ENCODE data around the gene RPL38.

The RPL38 gene

DNA sequence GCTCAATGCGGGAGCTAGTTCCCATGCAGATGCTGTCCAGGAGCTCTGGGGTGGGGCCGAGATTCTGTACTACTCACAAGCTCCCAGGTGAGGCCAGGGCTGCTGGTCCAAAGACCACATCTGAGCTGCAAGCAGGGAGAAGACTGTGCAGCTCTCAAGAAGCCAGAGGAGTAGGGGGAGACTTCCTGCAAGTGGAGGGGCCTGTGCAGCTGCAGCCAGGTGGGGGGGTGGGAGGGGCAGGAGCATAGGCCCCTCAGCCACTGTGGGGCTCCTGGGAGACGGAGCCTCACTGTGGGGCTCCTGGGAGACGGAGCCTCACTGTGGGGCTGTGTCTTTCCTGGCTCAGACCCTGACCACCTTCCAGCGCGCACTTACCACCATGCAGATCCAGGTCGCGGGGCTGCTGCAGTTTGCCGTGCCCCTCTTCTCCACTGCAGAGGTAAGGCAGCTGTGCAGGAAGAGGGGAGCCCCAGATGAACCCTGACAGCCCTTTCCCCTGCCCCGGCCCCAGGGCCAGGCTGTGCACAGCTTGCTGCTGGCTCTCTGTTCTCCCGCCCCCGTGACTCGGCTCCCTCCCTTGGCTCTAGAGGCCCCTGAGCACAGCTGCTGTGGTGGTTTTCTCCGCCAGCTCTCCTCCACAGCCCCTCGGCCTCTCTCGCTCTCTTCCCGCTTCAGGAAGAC lies 46.3 kb downstream of the RPL38 start:
- no peak overlapping the region for H3K9ac ChIP-seq (ENCODE audit: low read length)
- H2AFZ ChIP-seq (ENCODE audit: low read depth, low read length, severe bottlenecking), result no peak overlapping the region
- no peaks in the 10 kb centered on the region for H4K20me1 ChIP-seq (ENCODE audit: low read depth, low read length)
- TF ChIP-seq, protein P1, sequence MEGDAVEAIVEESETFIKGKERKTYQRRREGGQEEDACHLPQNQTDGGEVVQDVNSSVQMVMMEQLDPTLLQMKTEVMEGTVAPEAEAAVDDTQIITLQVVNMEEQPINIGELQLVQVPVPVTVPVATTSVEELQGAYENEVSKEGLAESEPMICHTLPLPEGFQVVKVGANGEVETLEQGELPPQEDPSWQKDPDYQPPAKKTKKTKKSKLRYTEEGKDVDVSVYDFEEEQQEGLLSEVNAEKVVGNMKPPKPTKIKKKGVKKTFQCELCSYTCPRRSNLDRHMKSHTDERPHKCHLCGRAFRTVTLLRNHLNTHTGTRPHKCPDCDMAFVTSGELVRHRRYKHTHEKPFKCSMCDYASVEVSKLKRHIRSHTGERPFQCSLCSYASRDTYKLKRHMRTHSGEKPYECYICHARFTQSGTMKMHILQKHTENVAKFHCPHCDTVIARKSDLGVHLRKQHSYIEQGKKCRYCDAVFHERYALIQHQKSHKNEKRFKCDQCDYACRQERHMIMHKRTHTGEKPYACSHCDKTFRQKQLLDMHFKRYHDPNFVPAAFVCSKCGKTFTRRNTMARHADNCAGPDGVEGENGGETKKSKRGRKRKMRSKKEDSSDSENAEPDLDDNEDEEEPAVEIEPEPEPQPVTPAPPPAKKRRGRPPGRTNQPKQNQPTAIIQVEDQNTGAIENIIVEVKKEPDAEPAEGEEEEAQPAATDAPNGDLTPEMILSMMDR (IDR thresholded peaks at IDR 0.05; ENCODE audit: insufficient read depth, low read length, poor library complexity, severe bottlenecking), result no peak
- no peaks in the 10 kb centered on the region for H3K9me3 ChIP-seq (ENCODE audit: insufficient read depth, low read length)
- H3K27me3 ChIP-seq (ENCODE audit: low read length), result no peaks in the 10 kb centered on the region
- no peak overlapping the region for H3K27ac ChIP-seq (ENCODE audit: low read depth, low read length)
- no peaks in the 10 kb centered on the region for H3F3A ChIP-seq (ENCODE audit: insufficient read depth)
- H3K36me3 ChIP-seq (ENCODE audit: low read length), result no peaks in the 10 kb centered on the region
- no peaks in the 10 kb centered on the region for H3K9me2 ChIP-seq (replicated peaks; ENCODE audit: insufficient read depth, low read length)
- no peaks in the 10 kb centered on the region for H3K79me2 ChIP-seq (ENCODE audit: insufficient read depth, low read length)
- no peak overlapping the region for H3K4me2 ChIP-seq (ENCODE audit: low read depth, low read length, poor library complexity, severe bottlenecking)
- no peak overlapping the region for H3K4me3 ChIP-seq (ENCODE audit: insufficient read depth, low read length, poor library complexity, severe bottlenecking)

DNA sequence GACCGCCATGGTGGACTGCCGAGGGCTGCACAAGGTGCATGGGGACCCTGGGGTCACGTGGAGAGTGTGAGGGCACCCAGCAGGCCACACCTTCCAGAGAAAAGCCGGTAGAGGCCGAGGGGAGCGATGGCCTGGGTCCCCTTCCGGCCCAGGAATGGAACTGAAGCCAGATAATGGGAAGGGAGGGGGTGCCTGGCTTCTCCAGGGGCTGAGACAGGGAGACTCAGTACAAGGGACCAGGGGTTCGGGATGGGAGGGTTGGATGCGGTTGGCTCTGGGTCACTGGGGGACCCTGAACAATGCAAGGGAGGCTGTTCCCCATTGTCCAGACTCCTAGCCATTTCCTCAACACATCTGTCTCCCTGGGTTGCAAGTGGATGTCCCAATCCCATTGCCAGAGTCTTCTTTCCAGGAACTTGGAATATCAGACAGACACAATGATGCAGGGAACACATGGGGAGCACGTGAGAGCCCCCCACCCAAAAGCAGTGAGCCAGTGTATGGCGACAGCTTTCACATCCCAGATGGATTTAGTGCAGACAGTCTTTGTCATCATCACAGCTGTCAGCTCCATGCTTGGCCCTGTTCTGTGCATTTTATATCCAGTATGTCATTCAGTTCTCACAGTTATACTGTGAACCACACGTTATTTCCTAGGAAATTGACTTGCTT lies 47.0 kb downstream of the RPL38 start:
- H3K27ac ChIP-seq (ENCODE audit: low read depth, low read length), result no peak overlapping the region
- TF ChIP-seq, protein P1 (IDR thresholded peaks at IDR 0.05; ENCODE audit: insufficient read depth, low read length, poor library complexity, severe bottlenecking), result no peak
- no peak for TF ChIP-seq EZH2phosphoT487 (conservative IDR thresholded peaks at IDR 0.05; ENCODE audit: low read length)
- no peaks in the 10 kb centered on the region for H3K9me2 ChIP-seq (replicated peaks; ENCODE audit: insufficient read depth, low read length)
- no peaks in the 10 kb centered on the region for H3K79me2 ChIP-seq (ENCODE audit: insufficient read depth, low read length)
- H3K9me3 ChIP-seq (ENCODE audit: insufficient read depth, low read length), result no peaks in the 10 kb centered on the region
- no peaks in the 10 kb centered on the region for H3K36me3 ChIP-seq (ENCODE audit: low read length)
- no peaks in the 10 kb centered on the region for H3K27me3 ChIP-seq (ENCODE audit: low read length)
- H3K9ac ChIP-seq (ENCODE audit: low read length), result no peak overlapping the region
- H3F3A ChIP-seq (ENCODE audit: insufficient read depth), result no peaks in the 10 kb centered on the region
- no peak overlapping the region for H3K4me3 ChIP-seq (ENCODE audit: insufficient read depth, low read length, poor library complexity, severe bottlenecking)
- no peak overlapping the region for H2AFZ ChIP-seq (ENCODE audit: low read depth, low read length, severe bottlenecking)
- H4K20me1 ChIP-seq (ENCODE audit: low read depth, low read length), result no peaks in the 10 kb centered on the region
- no peak overlapping the region for H3K4me2 ChIP-seq (ENCODE audit: low read depth, low read length, poor library complexity, severe bottlenecking)

DNA sequence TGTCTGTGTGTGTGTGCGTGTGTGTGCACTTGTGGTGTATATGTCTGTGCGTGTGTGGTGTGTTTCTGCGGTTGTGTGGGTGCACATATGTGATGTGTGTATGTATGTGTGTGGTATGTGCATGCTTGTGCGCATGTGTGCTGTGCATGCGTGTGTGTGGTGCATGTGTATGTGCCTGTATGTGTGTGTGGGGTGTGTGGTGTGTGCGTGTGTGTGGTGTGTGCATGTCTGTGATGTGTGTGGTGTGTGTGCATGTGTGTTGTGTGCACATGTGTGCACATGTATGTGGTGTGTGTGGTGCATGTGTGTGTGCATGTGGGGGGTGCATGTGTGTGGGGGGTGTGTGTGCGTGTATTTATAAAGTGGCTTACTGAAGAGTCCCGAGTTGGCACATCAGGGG lies 47.6 kb downstream of the RPL38 start:
- no peak overlapping the region for H3K9ac ChIP-seq (ENCODE audit: low read length)
- no peaks in the 10 kb centered on the region for H3K36me3 ChIP-seq (ENCODE audit: low read length)
- no peak overlapping the region for H3K4me3 ChIP-seq (ENCODE audit: insufficient read depth, low read length, poor library complexity, severe bottlenecking)
- H3K9me3 ChIP-seq (ENCODE audit: insufficient read depth, low read length), result no peaks in the 10 kb centered on the region
- no peak overlapping the region for H2AFZ ChIP-seq (ENCODE audit: low read depth, low read length, severe bottlenecking)
- H3K9me2 ChIP-seq (replicated peaks; ENCODE audit: insufficient read depth, low read length), result no peaks in the 10 kb centered on the region
- H3K27me3 ChIP-seq (ENCODE audit: low read length), result no peaks in the 10 kb centered on the region
- no peaks in the 10 kb centered on the region for H3F3A ChIP-seq (ENCODE audit: insufficient read depth)
- no peak overlapping the region for H3K4me2 ChIP-seq (ENCODE audit: low read depth, low read length, poor library complexity, severe bottlenecking)
- H3K27ac ChIP-seq (ENCODE audit: low read depth, low read length), result no peak overlapping the region
- TF ChIP-seq EZH2phosphoT487 (conservative IDR thresholded peaks at IDR 0.05; ENCODE audit: low read length), result no peak
- TF ChIP-seq, protein P1 (IDR thresholded peaks at IDR 0.05; ENCODE audit: insufficient read depth, low read length, poor library complexity, severe bottlenecking), result no peak
- no peaks in the 10 kb centered on the region for H4K20me1 ChIP-seq (ENCODE audit: low read depth, low read length)
- H3K79me2 ChIP-seq (ENCODE audit: insufficient read depth, low read length), result no peaks in the 10 kb centered on the region

All from SU-DHL-6 (cell line).